Lower lobe of right lung (tissue), 2 donors: ENCODE data around the gene CCSAP. TPM values are rescaled to one million over a fixed set of nuclear protein-coding genes. Genes with fewer than 3 reads are reported as not detected.

ENCODE experiments used
- ATAC-seq, 2 donors: fragments of 200-7000 bp; cut with Tn5 transposase; one replicate each; pipeline ENCODE4 v1.9.1; 2020 to 2022; ENCODE audit warnings: mild to moderate bottlenecking in 2 of 2, moderate library complexity in 2 of 2
- DNase-seq: peaks from one replicate; pipeline ENCODE4 v3.0.0-alpha.2; 2020
- H3K27ac ChIP-seq: fragments of 200-600 bp; one replicate; pipeline ENCODE4 v1.8.0; 2022
- H3K27me3 ChIP-seq: fragments of 200-600 bp; one replicate; pipeline ENCODE4 v1.8.0; 2022; ENCODE audit warnings: low read depth
- H3K36me3 ChIP-seq: fragments of 200-600 bp; one replicate; pipeline ENCODE4 v1.8.0; 2022; ENCODE audit warnings: mild to moderate bottlenecking
- H3K4me1 ChIP-seq: fragments of 200-600 bp; one replicate; pipeline ENCODE4 v1.8.0; 2022
- H3K4me3 ChIP-seq: fragments of 200-600 bp; one replicate; pipeline ENCODE4 v1.8.0; 2022; ENCODE audit warnings: mild to moderate bottlenecking
- H3K9me3 ChIP-seq: fragments of 200-600 bp; one replicate; pipeline ENCODE4 v1.8.0; 2022
- intact Hi-C: fragments of 100-400 bp; cut with DNase I; formaldehyde crosslinking; loops from one replicate; pipeline ENCODE4 v1.11.0; 2022
- total RNA-seq: library from RNA; stranded (reverse); fragmentation: NEBNext Ultra II Directional; extraction: Animal tissue kit (Norgen Biotek cat#: 25700); gene quantifications from one replicate; pipeline ENCODE4 v1.2.1, GENCODE V29; 2021
- TF ChIP-seq, protein P1 (sequence below): fragments of 200-600 bp; IDR thresholded peaks from one replicate; pipeline ENCODE4 v1.8.0; 2022; ENCODE audit warnings: antibody characterized with exemption, mild to moderate bottlenecking
- donor health status: DM: no; HTN: yes; CAD: no; lungs with severe emphysema.

CCSAP gene
- total RNA-seq, 1 donor from 2014 or later = 12.2 TPM

GRCh38 chr1:229316166-229316565 lies 26.7 kb downstream of the CCSAP start:
- H3K4me3 ChIP-seq = no peak overlapping the region

DNA sequence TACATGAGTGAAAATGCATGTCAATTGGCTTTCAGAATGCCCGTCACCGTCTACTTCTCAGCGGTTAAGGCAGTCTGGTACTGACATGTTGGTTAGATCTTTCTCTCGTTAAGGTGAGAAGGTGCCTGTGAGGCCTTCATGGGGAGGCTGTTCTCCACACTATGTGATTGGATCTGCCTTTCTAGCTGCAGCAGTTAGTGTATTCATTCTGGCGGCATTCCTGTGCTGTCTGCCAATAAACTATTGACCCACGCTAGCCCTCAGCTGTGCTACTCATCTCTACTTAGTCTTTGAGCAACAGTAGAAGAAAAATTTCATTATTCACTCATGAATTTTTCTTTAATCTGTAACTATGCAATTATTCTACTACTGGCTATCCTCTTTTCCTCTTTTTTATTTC lies 32.0 kb downstream of the CCSAP start:
- peaks cover 42% of the 10 kb centered on the region for H3K36me3 ChIP-seq
- no peaks in the 10 kb centered on the region for H3K4me1 ChIP-seq
- ATAC-seq (no peak), DNase-seq (no peak)
- H3K4me3 ChIP-seq = no peak overlapping the region
- TF ChIP-seq, protein P1, sequence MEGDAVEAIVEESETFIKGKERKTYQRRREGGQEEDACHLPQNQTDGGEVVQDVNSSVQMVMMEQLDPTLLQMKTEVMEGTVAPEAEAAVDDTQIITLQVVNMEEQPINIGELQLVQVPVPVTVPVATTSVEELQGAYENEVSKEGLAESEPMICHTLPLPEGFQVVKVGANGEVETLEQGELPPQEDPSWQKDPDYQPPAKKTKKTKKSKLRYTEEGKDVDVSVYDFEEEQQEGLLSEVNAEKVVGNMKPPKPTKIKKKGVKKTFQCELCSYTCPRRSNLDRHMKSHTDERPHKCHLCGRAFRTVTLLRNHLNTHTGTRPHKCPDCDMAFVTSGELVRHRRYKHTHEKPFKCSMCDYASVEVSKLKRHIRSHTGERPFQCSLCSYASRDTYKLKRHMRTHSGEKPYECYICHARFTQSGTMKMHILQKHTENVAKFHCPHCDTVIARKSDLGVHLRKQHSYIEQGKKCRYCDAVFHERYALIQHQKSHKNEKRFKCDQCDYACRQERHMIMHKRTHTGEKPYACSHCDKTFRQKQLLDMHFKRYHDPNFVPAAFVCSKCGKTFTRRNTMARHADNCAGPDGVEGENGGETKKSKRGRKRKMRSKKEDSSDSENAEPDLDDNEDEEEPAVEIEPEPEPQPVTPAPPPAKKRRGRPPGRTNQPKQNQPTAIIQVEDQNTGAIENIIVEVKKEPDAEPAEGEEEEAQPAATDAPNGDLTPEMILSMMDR = no peak
- no peaks in the 10 kb centered on the region for H3K27me3 ChIP-seq
- H3K9me3 ChIP-seq = no peaks in the 10 kb centered on the region
- intact Hi-C loops = no loop called here
- no peak overlapping the region for H3K27ac ChIP-seq

More at GRCh38 chr1:229316166-229316565, 26.7 kb downstream of the CCSAP start:
- intact Hi-C loops = no loop called here
- TF ChIP-seq, protein P1 = no peak
- ATAC-seq (no peak), DNase-seq (no peak)
- no peaks in the 10 kb centered on the region for H3K4me1 ChIP-seq
- no peaks in the 10 kb centered on the region for H3K27me3 ChIP-seq
- no peaks in the 10 kb centered on the region for H3K9me3 ChIP-seq
- no peak overlapping the region for H3K27ac ChIP-seq
- H3K36me3 ChIP-seq = peaks cover 25% of the 10 kb centered on the region

- Histone ChIP-seq H3K4me3 (no peak overlapping the region), H3K27ac (no peak overlapping the region), H3K4me1 (no peaks in the 10 kb centered on the region), H3K27me3 (no peaks in the 10 kb centered on the region), H3K9me3 (no peaks in the 10 kb centered on the region), H3K36me3 (peaks cover 51% of the 10 kb centered on the region)
- no peak for ATAC-seq
- DNase-seq = no peak
- intact Hi-C loops = no loop called here
- TF ChIP-seq, protein P1 = no peak
Measured at GRCh38 chr1:229309684-229310083, 33.2 kb downstream of the CCSAP start.

- no peak for ATAC-seq
- H3K27me3 ChIP-seq = no peaks in the 10 kb centered on the region
- intact Hi-C loops = no loop called here
- H3K36me3 ChIP-seq = peaks cover 58% of the 10 kb centered on the region
- no peak for DNase-seq
- no peak overlapping the region for H3K27ac ChIP-seq
- H3K4me3 ChIP-seq = no peak overlapping the region
- TF ChIP-seq, protein P1 = no peak
- H3K4me1 ChIP-seq = no peaks in the 10 kb centered on the region
- H3K9me3 ChIP-seq = no peaks in the 10 kb centered on the region
Measured at GRCh38 chr1:229309074-229309473, 33.8 kb downstream of the CCSAP start.

DNA sequence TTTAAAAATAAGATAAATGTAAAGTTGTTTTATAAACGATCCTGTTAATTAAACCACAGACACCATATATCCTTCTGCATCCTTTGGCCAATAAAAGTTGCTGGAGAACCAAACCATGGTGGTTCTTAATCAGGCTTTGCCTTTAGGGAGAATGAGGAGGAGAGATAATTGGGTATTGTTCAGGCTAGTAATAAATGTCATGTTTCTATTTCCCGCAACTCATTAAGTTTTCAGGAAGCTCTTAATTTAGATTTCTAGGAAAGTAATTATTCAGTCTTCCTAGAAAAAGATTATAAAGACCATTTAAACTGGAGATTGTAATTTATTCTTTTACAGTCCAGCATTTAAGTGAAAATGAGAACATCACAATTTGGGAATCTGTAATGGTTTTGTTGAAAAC lies 37.5 kb downstream of the CCSAP start:
- no peak for ATAC-seq
- TF ChIP-seq, protein P1 = no peak
- Histone ChIP-seq H3K27me3 (no peaks in the 10 kb centered on the region), H3K4me1 (no peaks in the 10 kb centered on the region), H3K36me3 (peaks cover 66% of the 10 kb centered on the region), H3K9me3 (no peaks in the 10 kb centered on the region), H3K4me3 (no peak overlapping the region), H3K27ac (no peak overlapping the region)
- no peak for DNase-seq
- intact Hi-C loops = no loop called here

GRCh38 chr1:229303855-229304254 lies 39.0 kb downstream of the CCSAP start:
- Histone ChIP-seq H3K36me3 (peaks cover 79% of the 10 kb centered on the region), H3K9me3 (no peaks in the 10 kb centered on the region), H3K27ac (no peak overlapping the region), H3K27me3 (no peaks in the 10 kb centered on the region), H3K4me3 (no peak overlapping the region), H3K4me1 (no peaks in the 10 kb centered on the region)
- intact Hi-C loops = no loop called here
- DNase-seq (no peak), ATAC-seq (no peak)
- TF ChIP-seq, protein P1 = no peak
